Measurements from ENCODE around the gene ACTG1. TPM values are rescaled to one million over a fixed set of nuclear protein-coding genes. Genes with fewer than 3 reads are reported as not detected.

Gene ACTG1
- total and polyA plus RNA-seq, 9 of the 15 experiments (the other 6 are each of a cell fraction or from before 2014, with no cell fraction given), result 224 to 1,775 (median 568) TPM

GRCh38 chr17:81480140-81481072 is 32.2 kb downstream of the ACTG1 start (continued):
- TF ChIP-seq CBX3 (IDR thresholded peaks at IDR 0.05; ENCODE audit: borderline replicate concordance in 1 of 2, low read length in 2 of 2), result no peak
- TF ChIP-seq ZNF830 (CRISPR knock-in tag; IDR thresholded peaks at IDR 0.05), result no peak
- peak in 1 of 2 experiments; percentile 59; a peak in 1 of 4 replicates for TF ChIP-seq SRF (CRISPR knock-in tag; IDR thresholded peaks at IDR 0.05)
- TF ChIP-seq RREB1 (CRISPR knock-in tag; IDR thresholded peaks at IDR 0.05), result no peak
- TF ChIP-seq, protein P1, sequence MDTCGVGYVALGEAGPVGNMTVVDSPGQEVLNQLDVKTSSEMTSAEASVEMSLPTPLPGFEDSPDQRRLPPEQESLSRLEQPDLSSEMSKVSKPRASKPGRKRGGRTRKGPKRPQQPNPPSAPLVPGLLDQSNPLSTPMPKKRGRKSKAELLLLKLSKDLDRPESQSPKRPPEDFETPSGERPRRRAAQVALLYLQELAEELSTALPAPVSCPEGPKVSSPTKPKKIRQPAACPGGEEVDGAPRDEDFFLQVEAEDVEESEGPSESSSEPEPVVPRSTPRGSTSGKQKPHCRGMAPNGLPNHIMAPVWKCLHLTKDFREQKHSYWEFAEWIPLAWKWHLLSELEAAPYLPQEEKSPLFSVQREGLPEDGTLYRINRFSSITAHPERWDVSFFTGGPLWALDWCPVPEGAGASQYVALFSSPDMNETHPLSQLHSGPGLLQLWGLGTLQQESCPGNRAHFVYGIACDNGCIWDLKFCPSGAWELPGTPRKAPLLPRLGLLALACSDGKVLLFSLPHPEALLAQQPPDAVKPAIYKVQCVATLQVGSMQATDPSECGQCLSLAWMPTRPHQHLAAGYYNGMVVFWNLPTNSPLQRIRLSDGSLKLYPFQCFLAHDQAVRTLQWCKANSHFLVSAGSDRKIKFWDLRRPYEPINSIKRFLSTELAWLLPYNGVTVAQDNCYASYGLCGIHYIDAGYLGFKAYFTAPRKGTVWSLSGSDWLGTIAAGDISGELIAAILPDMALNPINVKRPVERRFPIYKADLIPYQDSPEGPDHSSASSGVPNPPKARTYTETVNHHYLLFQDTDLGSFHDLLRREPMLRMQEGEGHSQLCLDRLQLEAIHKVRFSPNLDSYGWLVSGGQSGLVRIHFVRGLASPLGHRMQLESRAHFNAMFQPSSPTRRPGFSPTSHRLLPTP (IDR thresholded peaks at IDR 0.05; ENCODE audit: borderline replicate concordance, extremely low read depth, insufficient read length), result no peak
- TF ChIP-seq MBD2 (IDR thresholded peaks at IDR 0.05; ENCODE audit: borderline replicate concordance, low read depth), result no peak
- TF ChIP-seq ZNF318 (IDR thresholded peaks at IDR 0.05; ENCODE audit: borderline replicate concordance in 1 of 2, low read depth in 1 of 2), result no peak

Data from K562 (cell line).